ENCODE measurements around the gene SHMT1. TPM values are rescaled to one million over a fixed set of nuclear protein-coding genes. Genes with fewer than 3 reads are reported as not detected.

Gene SHMT1
- total and polyA plus RNA-seq, 2 of the 4 experiments (the other 2 are of a cell fraction): 7.5 to 8.1 TPM

DNA sequence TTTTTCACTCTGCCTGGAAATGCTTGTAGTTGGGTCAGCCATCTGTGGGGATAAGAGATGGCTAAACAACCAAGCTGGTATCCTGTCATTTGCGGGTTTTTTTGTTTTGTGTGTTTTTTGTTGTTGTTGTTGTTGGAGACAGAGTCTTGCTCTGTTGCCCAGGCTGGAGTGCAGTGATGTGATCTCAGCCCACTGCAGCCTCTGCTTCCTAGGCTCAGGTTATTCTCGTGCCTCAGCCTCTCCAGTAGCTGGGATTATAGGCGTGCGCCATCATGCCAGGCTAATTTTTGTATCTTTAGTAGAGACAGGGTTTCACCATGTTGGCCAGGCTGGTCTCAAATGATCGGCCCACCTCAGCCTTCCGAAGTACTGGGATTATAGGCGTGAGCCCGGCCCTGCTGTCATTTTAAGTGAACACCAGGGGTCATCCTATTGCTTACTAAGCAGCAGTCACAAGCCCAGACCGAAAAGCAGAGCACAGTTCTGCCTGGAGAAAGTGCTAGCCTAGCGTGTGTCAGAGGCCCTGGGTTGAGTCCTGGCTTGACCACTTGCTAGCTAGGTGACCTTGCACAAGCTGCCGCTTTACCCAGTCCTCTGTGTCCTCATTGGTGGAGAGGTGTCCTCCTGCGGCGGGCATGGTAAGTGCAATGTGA lies 43.6 kb downstream of the SHMT1 start:
- peaks cover 27 to 83% of the 10 kb centered on the region in 2 experiments for H3K79me1 ChIP-seq (ENCODE audit: low read depth in 1 of 2, low read length in 2 of 2)
- no peaks in the 10 kb centered on the region for H3K9me3 ChIP-seq (ENCODE audit: control insufficient read depth, insufficient read depth, low read length)
- no peak overlapping the region for H2BK5ac ChIP-seq (ENCODE audit: low read depth, low read length, poor library complexity, severe bottlenecking)
- peaks cover 18% of the 10 kb centered on the region; the same call in 1 of the 2 replicates for H3K9me1 ChIP-seq (ENCODE audit: insufficient read depth, low read length)
- H4K8ac ChIP-seq (ENCODE audit: low read depth in 2 of 2, low read length in 2 of 2): no peak overlapping the region
- no peak overlapping the region for H4K91ac ChIP-seq (ENCODE audit: insufficient read depth, low read depth, low read length)
- no peaks in the 10 kb centered on the region for H3K27me3 ChIP-seq (ENCODE audit: control insufficient read depth, insufficient read depth, low read length)
- H3K56ac ChIP-seq (ENCODE audit: extremely low read depth, insufficient read depth, low read length): no peak overlapping the region
- no peak overlapping the region; the same call in 1 of the 2 replicates for H3K4me2 ChIP-seq (ENCODE audit: low read depth, low read length)
- intact Hi-C loops (cut with micrococcal nuclease): no loop called here
- 66% methylated on average over 6 of the region's 13 CpGs; no CpG with 5 or more reads in 1 of the 2 experiments for WGBS, 2 experiments (ENCODE audit: extremely low coverage in 2 of 2, insufficient read length in 1 of 2)
- H3K23ac ChIP-seq (ENCODE audit: low read depth, low read length): no peak overlapping the region
- no peak overlapping the region for H3K18ac ChIP-seq (ENCODE audit: low read depth, low read length)
- no peak overlapping the region for H2AK5ac ChIP-seq (ENCODE audit: low read depth, low read length)
- no peak for TF ChIP-seq MXI1 (IDR thresholded peaks at IDR 0.05; ENCODE audit: borderline replicate concordance, low read depth, low read length)
- TF ChIP-seq MAZ (IDR thresholded peaks at IDR 0.05; ENCODE audit: borderline replicate concordance, low read depth, low read length): no peak
- TF ChIP-seq RCOR1 (IDR thresholded peaks at IDR 0.05; ENCODE audit: insufficient replicate concordance, low read length): no peak
- TF ChIP-seq POLR2A (IDR thresholded peaks at IDR 0.05; ENCODE audit: low read depth, low read length): no peak
- TF ChIP-seq, protein P1, sequence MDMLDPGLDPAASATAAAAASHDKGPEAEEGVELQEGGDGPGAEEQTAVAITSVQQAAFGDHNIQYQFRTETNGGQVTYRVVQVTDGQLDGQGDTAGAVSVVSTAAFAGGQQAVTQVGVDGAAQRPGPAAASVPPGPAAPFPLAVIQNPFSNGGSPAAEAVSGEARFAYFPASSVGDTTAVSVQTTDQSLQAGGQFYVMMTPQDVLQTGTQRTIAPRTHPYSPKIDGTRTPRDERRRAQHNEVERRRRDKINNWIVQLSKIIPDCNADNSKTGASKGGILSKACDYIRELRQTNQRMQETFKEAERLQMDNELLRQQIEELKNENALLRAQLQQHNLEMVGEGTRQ (IDR thresholded peaks at IDR 0.05; ENCODE audit: low read depth, low read length): no peak
- peak; percentile 69; the same call in 1 of the 2 replicates for TF ChIP-seq SMC3 (IDR thresholded peaks at IDR 0.05; ENCODE audit: low read depth, low read length)
- peak; percentile 56 for TF ChIP-seq CTCF (conservative IDR thresholded peaks at IDR 0.05; ENCODE audit: low read depth, low read length)
- TF ChIP-seq RAD21 (IDR thresholded peaks at IDR 0.05; ENCODE audit: low read length): peak; percentile 69
- TF ChIP-seq, protein P2, sequence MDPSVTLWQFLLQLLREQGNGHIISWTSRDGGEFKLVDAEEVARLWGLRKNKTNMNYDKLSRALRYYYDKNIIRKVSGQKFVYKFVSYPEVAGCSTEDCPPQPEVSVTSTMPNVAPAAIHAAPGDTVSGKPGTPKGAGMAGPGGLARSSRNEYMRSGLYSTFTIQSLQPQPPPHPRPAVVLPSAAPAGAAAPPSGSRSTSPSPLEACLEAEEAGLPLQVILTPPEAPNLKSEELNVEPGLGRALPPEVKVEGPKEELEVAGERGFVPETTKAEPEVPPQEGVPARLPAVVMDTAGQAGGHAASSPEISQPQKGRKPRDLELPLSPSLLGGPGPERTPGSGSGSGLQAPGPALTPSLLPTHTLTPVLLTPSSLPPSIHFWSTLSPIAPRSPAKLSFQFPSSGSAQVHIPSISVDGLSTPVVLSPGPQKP (IDR thresholded peaks at IDR 0.05; ENCODE audit: borderline replicate concordance, low read depth, low read length): no peak
- H3K9ac ChIP-seq (ENCODE audit: low read depth, low read length): no peak overlapping the region
- no TSS peak for BruUV-seq (replicated peaks)
- dilution Hi-C loops (cut with HindIII; ENCODE audit: low sequenced_read_pairs, unreplicated experiment): no loop called here
- H2BK15ac ChIP-seq (ENCODE audit: low read depth, low read length): no peak overlapping the region
- no peak overlapping the region for H2BK20ac ChIP-seq (ENCODE audit: low read depth, low read length)
- H3K4me3 ChIP-seq (ENCODE audit: insufficient read depth, low read depth, low read length): no peak overlapping the region
- no peak overlapping the region for H4K5ac ChIP-seq (ENCODE audit: low read depth, low read length)
- peaks cover 54% of the 10 kb centered on the region for H4K20me1 ChIP-seq (ENCODE audit: insufficient read depth, low read length)
- peaks cover 49% of the 10 kb centered on the region for H3K36me3 ChIP-seq (ENCODE audit: control insufficient read depth, insufficient read depth, low read length)
- ATAC-seq (ENCODE audit: low read depth) (peak; percentile 35), DNase-seq (peak; percentile 68)
- ChIA-PET CTCF (no interaction called here), POLR2A (ENCODE audit: unreplicated experiment) (no interaction called here)
- no peak overlapping the region for H3K4ac ChIP-seq (ENCODE audit: low read depth, low read length)
- H3K27ac ChIP-seq (ENCODE audit: insufficient read depth, low read length): no peak overlapping the region
- in situ Hi-C loops (cut with MboI; ENCODE audit: low sequenced_read_pairs): no loop called here
- no peak overlapping the region for H2AK9ac ChIP-seq (replicated peaks; ENCODE audit: low read depth, low read length, poor library complexity)
- H2AFZ ChIP-seq (replicated peaks; ENCODE audit: low read length, poor library complexity): peak overlapping the region; percentile 71
- H3K4me1 ChIP-seq (ENCODE audit: control insufficient read depth, insufficient read depth, low read length): peaks cover 10% of the 10 kb centered on the region; the same call in 1 of the 2 replicates
- no peak overlapping the region for H2BK120ac ChIP-seq (ENCODE audit: low read depth, low read length)
- H3K14ac ChIP-seq (replicated peaks; ENCODE audit: low read depth, low read length): no peak overlapping the region

All from IMR-90 (cell line).